OCI-LY1 (cell line): ENCODE data around the gene LIPA.
"Not testable (repeated sequence)": the region's sequence is repeated elsewhere in the genome, so short reads cannot be mapped to it uniquely, and the experiment has no call there.

Experiments
- EZH2 ChIP-seq: fragments of 200-600 bp; sonication (generic), shearing (Covaris generic); IDR thresholded peaks from 2 replicates; pipeline ENCODE4 v1.8.0; 2017; ENCODE audit warnings: borderline replicate concordance, mixed run types, mild to moderate bottlenecking, antibody characterized with exemption, low read length, moderate library complexity, mixed read lengths
- TF ChIP-seq, protein P1 (sequence below): fragments of 200-600 bp; sonication (generic), shearing (Covaris generic); IDR thresholded peaks from 2 replicates; pipeline ENCODE4 v1.5.1; 2017; ENCODE audit warnings: mild to moderate bottlenecking, antibody characterized with exemption, low read length, moderate library complexity, mixed read lengths

DNA sequence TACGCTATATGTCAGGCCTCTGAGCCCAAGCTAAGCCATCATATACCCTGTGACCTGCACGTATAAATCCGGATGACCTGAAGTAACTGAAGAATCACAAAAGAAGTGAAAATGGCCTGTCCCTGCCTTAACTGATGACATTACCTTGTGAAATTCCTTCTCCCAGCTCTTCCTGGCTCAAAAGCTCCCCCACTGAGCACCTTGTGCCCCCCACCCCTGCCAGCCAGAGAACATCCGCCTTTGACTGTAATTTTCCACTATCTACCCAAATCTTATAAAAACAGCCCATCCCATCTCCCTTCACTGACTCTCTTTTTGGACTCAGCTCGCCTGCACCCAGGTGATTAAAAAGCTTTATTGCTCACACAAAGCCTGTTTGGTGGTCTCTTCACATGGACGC lies 33.1 kb upstream of the LIPA start:
- TF ChIP-seq, protein P1, sequence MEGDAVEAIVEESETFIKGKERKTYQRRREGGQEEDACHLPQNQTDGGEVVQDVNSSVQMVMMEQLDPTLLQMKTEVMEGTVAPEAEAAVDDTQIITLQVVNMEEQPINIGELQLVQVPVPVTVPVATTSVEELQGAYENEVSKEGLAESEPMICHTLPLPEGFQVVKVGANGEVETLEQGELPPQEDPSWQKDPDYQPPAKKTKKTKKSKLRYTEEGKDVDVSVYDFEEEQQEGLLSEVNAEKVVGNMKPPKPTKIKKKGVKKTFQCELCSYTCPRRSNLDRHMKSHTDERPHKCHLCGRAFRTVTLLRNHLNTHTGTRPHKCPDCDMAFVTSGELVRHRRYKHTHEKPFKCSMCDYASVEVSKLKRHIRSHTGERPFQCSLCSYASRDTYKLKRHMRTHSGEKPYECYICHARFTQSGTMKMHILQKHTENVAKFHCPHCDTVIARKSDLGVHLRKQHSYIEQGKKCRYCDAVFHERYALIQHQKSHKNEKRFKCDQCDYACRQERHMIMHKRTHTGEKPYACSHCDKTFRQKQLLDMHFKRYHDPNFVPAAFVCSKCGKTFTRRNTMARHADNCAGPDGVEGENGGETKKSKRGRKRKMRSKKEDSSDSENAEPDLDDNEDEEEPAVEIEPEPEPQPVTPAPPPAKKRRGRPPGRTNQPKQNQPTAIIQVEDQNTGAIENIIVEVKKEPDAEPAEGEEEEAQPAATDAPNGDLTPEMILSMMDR, result not testable (repeated sequence)
- not testable (repeated sequence) for TF ChIP-seq EZH2
